ENCODE results near the gene F2RL3.

Gene F2RL3

DNA sequence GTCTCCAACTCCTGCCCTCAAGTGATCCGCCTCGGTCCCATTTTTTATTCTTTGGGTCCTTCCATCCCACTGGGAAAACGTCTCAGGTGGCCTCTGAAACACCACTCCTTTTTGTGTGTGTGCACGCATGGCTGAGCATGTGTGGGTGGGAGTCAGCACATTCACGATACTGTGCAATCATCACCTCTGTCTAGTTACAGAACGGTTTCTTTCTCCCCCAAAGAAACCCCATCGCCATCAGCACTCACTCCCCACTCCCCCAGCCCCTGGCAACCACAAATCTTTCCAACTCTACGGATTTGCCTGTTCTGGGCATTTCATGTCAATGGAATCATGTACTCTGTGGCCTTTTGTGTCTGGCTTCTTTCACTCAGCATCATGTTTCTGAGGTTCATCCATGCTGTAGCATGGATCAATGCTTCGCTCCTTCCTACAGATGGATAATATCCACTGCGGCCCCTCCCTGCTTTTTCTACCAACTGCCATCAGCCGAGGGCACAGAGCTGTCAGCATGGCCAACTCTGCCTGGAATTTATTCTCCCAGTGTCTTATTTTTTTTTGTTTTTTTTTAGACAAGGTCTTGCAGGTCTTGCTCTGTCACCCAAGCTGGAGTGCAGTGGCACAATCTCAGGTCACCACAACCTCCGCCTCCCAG, 9.7 kb downstream of the F2RL3 start:
- H3K4me3 ChIP-seq (ENCODE audit: low read length): no peak overlapping the region
- DNase-seq (ENCODE audit: low read depth): no peak
- TF ChIP-seq, protein P1, sequence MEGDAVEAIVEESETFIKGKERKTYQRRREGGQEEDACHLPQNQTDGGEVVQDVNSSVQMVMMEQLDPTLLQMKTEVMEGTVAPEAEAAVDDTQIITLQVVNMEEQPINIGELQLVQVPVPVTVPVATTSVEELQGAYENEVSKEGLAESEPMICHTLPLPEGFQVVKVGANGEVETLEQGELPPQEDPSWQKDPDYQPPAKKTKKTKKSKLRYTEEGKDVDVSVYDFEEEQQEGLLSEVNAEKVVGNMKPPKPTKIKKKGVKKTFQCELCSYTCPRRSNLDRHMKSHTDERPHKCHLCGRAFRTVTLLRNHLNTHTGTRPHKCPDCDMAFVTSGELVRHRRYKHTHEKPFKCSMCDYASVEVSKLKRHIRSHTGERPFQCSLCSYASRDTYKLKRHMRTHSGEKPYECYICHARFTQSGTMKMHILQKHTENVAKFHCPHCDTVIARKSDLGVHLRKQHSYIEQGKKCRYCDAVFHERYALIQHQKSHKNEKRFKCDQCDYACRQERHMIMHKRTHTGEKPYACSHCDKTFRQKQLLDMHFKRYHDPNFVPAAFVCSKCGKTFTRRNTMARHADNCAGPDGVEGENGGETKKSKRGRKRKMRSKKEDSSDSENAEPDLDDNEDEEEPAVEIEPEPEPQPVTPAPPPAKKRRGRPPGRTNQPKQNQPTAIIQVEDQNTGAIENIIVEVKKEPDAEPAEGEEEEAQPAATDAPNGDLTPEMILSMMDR (conservative IDR thresholded peaks at IDR 0.05; ENCODE audit: low read depth, low read length): no peak

DNA sequence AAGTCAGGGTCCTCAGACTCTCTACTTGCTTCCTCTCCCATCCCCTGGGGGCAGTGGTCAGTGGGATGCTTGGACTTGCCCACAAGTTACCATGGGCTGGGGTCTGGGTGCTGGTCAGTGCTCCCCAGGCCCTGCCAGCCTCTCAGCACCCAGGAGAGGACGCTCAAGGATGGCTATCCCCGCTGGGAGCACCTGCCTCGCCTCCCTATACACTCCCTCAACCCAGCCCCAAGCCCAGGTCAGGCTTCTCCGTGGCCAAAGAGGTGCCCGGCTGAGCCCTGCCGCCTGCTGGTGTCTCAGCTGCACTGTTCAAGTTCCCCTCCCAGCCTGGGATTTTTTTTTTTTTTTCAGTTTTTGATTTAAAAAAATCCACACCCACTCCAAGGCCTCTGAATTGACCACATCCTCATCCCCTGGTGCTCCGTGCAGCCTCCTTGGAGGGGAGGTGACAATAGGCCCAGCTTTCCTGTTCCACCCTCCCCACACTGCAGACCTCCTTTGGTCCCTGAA, 10.8 kb downstream of the F2RL3 start:
- TF ChIP-seq, protein P1 (conservative IDR thresholded peaks at IDR 0.05; ENCODE audit: low read depth, low read length): peak; percentile 41
- no peak overlapping the region for H3K4me3 ChIP-seq (ENCODE audit: low read length)
- no peak for DNase-seq (ENCODE audit: low read depth)

DNA sequence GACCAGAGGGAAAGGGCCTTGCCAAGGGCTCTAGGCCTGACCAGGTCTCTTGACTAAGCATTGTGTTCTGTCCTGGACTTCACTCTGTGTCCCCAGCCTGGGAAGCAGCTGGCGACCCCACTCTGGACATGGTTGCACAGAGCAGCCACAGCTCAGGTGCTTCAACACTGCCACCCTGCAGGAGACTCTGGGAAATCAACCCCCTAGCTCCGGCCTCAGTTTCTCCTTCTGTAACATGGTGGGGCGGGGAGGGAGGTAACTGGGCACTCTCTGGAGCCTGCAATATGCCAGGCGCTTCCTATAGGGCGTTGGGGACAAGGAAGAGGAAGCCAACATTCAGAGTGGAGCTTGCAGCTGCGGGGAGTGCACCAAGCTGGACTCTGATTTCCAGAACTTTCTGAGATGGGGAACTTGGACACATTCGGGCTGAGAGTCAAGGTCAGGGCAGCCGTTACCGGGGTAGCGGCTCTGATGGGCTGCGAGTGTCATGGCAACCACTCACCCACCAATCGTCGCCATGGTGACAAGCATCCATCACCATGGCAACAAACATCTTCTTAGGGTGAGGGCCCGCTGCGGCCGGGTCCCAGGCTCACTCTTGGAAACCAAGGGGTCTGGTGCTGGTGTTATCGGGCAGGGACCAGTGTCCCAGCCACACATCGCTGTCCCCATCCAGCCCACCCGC, 12.8 kb downstream of the F2RL3 start:
- TF ChIP-seq, protein P1 (conservative IDR thresholded peaks at IDR 0.05; ENCODE audit: low read depth, low read length): no peak
- DNase-seq (ENCODE audit: low read depth): no peak
- H3K4me3 ChIP-seq (ENCODE audit: low read length): no peak overlapping the region

DNA sequence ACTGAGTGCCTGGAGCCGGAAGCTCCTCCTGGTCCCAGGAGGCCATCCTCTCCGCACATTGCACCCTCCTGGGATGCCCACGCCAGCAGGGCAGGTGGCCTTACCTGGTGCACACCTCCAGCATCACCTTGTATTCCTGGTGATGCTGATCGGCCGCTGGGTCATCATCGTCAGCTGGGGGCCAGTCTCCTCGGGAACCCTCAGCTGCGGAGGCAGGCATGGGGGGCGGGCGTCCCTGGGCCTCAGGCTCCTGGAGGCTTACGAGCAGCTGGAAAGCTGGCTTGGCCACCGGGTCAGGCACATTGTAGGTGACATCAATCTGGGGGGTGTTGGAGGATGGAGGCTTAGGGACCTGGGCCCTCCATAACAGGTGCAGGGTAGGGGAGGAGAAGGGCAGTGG, 13.7 kb downstream of the F2RL3 start:
- H3K4me3 ChIP-seq (ENCODE audit: low read length): no peak overlapping the region

DNA sequence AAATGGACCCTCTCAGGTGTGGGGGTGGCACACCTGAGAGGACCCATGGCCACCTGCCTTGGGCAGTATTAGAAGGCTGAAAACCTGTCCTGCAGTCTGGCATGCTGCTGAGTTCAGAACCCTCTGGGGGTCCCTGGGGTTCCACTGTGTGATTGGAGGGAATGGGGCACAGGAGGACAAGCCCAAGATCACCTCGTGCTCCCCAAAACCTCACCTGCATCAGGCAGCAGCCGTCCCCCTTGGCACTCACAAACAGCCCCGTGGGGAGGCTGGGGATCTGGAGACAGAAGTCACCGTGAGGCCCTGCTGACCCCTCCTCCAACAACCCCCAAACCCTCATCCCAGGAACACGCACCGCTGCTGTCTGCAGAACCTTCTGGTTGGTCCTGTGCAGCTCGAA, 14.5 kb downstream of the F2RL3 start:
- TF ChIP-seq, protein P1 (conservative IDR thresholded peaks at IDR 0.05; ENCODE audit: low read depth, low read length): no peak
- no peak for DNase-seq (ENCODE audit: low read depth)
- no peak overlapping the region for H3K4me3 ChIP-seq (ENCODE audit: low read length)

More for the DNA sequence above, 13.7 kb downstream of the F2RL3 start:
- TF ChIP-seq, protein P1 (conservative IDR thresholded peaks at IDR 0.05; ENCODE audit: low read depth, low read length): no peak
- no peak for DNase-seq (ENCODE audit: low read depth)

DNA sequence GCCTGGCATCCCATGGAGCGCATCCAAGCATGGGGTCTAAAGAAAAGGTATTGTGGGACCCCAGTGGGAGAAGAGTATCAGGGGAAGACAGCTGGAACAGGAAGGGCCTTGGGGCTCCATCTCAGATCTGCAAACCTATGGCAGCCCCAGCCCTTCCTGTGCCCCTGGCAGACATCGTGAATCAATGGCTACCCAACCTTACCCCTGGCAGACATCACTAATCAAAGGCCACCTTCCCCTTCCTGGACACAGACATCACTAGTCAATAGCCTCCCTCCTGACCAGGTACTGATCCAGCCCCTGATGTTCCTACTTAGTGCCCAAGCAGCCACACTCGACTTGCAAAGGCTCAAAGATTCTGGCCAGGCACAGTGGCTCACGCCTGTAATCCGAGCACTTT, 15.8 kb downstream of the F2RL3 start:
- no peak overlapping the region for H3K4me3 ChIP-seq (ENCODE audit: low read length)
- DNase-seq (ENCODE audit: low read depth): no peak
- TF ChIP-seq, protein P1 (conservative IDR thresholded peaks at IDR 0.05; ENCODE audit: low read depth, low read length): no peak

DNA sequence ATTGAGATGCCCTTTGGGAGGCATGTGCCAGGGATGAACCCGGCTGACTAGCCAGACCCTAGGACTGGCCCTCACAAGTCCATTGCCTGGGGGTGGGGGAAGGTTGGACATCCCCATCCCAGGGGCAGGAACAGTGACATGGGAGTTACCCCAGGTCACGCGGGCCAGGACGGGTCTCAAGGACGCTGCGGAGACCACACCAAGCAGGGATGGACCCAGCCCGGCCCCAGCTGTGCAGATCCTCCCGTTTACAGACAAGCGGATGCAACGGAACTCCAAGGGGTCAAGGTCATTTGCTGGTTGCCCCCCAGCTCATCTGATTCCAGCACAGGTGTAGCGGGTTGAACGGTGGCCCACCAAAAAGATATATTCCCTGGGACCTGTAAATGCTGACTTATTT, 20.0 kb downstream of the F2RL3 start:
- no peak overlapping the region for H3K4me3 ChIP-seq (ENCODE audit: low read length)
- TF ChIP-seq, protein P1 (conservative IDR thresholded peaks at IDR 0.05; ENCODE audit: low read depth, low read length): no peak
- DNase-seq (ENCODE audit: low read depth): no peak
